Transverse colon (tissue), 4 donors: ENCODE measurements around the gene SDHC.

Experiments
- POLR2A ChIP-seq: fragments of 450-650 bp; IDR thresholded peaks from one replicate; pipeline ENCODE4 v1.6.1; 2016; ENCODE audit warnings: antibody characterized with exemption, mild to moderate bottlenecking, moderate library complexity
- POLR2AphosphoS5 ChIP-seq, 3 donors: sonication (generic); formaldehyde crosslinking; IDR thresholded peaks; one replicate each; pipeline ENCODE4 v1.6.1; 2016; ENCODE audit warnings: antibody characterized with exemption in 3 of 3
- TF ChIP-seq, protein P1 (sequence below), 5 experiments: fragments of 200-600 bp in 3 of 5; fragments of 450-650 bp in 2 of 5; sonication (generic) in 3 of 5; IDR thresholded peaks; 1 replicate in 2 of 5; 2 replicates in 3 of 5; pipeline ENCODE4 v1.5.1; 2016 to 2017; ENCODE audit warnings: antibody characterized with exemption in 5 of 5, inconsistent platforms in 3 of 5, mild to moderate bottlenecking in 2 of 5, moderate library complexity in 1 of 5

DNA sequence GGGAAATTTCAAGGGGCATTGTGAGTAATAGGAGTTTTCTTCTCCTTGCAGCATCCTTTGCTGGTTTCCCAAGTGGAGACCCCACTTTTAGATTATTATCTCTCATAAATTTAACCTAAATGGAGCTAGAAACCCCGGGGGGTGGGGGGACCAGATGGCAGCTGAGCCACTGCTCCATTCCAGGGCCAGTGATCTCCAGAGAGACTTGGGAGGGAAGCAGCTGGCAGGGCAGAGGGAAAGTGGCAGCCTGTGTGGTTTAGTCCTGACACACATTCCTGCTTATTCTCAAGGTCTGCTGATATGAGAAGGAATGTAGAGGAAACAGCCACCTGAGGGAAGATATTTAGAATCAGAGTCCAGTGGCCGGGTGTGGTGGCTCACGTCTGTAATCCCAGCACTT, 39.3 kb upstream of the SDHC start:
- TF ChIP-seq, protein P1, sequence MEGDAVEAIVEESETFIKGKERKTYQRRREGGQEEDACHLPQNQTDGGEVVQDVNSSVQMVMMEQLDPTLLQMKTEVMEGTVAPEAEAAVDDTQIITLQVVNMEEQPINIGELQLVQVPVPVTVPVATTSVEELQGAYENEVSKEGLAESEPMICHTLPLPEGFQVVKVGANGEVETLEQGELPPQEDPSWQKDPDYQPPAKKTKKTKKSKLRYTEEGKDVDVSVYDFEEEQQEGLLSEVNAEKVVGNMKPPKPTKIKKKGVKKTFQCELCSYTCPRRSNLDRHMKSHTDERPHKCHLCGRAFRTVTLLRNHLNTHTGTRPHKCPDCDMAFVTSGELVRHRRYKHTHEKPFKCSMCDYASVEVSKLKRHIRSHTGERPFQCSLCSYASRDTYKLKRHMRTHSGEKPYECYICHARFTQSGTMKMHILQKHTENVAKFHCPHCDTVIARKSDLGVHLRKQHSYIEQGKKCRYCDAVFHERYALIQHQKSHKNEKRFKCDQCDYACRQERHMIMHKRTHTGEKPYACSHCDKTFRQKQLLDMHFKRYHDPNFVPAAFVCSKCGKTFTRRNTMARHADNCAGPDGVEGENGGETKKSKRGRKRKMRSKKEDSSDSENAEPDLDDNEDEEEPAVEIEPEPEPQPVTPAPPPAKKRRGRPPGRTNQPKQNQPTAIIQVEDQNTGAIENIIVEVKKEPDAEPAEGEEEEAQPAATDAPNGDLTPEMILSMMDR (IDR thresholded peaks at IDR 0.05) = no peak
- TF ChIP-seq POLR2AphosphoS5 (IDR thresholded peaks at IDR 0.05) = no peak
- TF ChIP-seq POLR2A = no peak
